DMS153 treated with DMSO at 0.1 percent for 48 hours (cell line): Measurements from ENCODE around the gene DIPK1C.

Experiments used
- DNase-seq: peaks from one replicate; lab custom pipeline; 2025; ENCODE audit not compliant: unreplicated experiment; lab: John Stamatoyannopoulos, UW

DIPK1C gene

DNA sequence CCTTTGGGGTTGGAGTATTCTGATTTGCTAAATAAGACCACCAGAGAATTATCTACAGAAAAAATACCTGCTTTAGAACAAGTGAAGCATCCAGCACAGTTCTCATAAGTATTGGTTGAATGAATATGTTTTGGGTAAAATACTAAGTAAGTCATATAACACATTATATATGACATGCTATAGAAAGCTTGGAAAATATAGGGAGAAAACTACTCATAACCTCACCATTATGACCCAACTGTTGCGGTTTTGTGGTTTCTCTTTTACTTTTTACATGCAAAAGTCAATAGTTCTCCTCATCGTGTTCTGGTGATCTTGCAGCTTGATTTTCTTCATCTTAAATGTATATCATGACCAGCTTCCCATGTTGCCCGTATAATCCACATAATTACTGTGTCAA lies 66.2 kb downstream of the DIPK1C start:
- DNase-seq = no peak

DNA sequence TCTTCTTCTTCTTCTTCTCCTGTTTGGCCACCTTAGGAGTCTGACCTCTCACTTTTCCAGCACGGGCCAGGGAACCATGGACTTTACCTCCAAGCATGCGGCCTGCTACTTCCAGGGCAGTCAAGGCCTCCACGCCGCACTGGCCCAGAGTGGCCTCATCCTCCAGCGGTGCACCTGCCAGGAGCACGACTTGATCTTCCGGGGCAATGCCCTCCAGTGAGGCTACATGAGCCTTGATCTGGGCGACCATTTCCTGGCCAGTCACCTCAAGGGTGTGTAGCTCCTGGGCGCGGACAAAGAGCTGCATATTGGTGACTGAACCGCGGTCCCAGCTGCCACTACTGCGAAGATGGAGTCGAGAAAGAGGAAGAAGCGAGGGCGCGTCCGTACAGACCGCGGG lies 67.1 kb downstream of the DIPK1C start:
- DNase-seq = no peak

GRCh38 chr18:74389171-74389927 lies 67.8 kb downstream of the DIPK1C start:
- no peak for DNase-seq

DNA sequence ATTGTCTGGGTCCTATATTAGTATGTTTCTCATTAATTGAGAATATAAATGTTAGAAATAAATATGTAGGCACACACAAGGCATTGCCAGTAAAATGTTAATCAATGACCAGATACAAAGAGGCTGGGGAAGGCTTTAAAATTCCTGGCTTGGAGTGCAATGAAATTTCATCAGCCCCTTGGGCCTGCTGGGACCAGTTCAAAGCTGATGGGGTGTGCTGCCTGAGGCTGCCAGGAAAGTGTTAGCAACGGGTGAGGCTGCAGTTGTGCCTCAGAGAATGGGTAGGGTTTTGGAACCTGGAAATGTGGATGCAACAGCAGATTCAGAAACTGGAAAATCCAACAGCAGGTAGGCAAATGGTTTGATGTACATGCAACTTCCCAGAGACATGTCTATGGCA lies 68.9 kb downstream of the DIPK1C start:
- no peak for DNase-seq

DNA sequence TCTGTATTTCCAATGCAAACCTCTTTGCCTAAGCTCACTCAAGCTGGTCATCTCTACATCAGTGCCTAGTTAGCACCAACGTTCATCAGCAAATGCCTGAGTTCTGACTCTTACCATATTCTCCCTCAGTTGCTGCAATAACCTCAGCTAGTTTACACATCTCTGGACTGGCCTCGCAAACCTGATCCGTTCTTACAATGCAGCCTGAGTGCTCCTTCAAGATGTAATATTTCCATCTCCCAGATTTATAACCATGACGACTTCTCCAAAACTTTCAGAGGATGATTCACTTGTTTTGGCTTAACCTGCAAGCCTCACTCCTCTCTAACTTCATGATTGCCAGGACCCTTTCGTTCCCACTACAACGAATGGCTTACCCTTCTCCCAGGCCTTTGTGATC lies 69.7 kb downstream of the DIPK1C start:
- DNase-seq = no peak
